ENCODE measurements around the gene ADGRV1.

Gene ADGRV1

GRCh38 chr5:90558344-90559192, at the start of gene ADGRV1 (continued):
- TF ChIP-seq MZF1 (tag by site-specific recombination; IDR thresholded peaks at IDR 0.05; ENCODE audit: borderline replicate concordance) (0 out of 2 replicates have a peak, but pooled peaks have one; percentile 57), SCRT2 (tag by site-specific recombination; IDR thresholded peaks at IDR 0.05) (peak; percentile 100), ZNF623 (tag by site-specific recombination; IDR thresholded peaks at IDR 0.05) (no peak; the same call in 1 of the 2 replicates), ZNF354C (tag by site-specific recombination; IDR thresholded peaks at IDR 0.05; ENCODE audit: borderline replicate concordance, low read depth) (no peak), ZNF830 (tag by site-specific recombination; IDR thresholded peaks at IDR 0.05; ENCODE audit: low read depth) (no peak), ZNF645 (tag by site-specific recombination; IDR thresholded peaks at IDR 0.05) (no peak)

GRCh38 chr5:90510438-90510837, 48.2 kb upstream of the ADGRV1 start:
- CTCF ChIA-PET, result interaction anchor here (0.9 to 1.0 kb wide), 2 partner anchors 20 to 36 kb away, joined by 3 to 4 read pairs; partner anchors contain the start of genes MBLAC2 and POLR3G
- POLR2A ChIA-PET, result interaction anchor here (0.7 to 0.9 kb wide), 2 partner anchors 8 to 35 kb away, joined by 3 to 4 read pairs; partner anchors contain the start of gene POLR3G

GRCh38 chr5:90514520-90514919, 44.1 kb upstream of the ADGRV1 start:
- Histone ChIP-seq H3K4me3 (ENCODE audit: low read depth, low read length) (no peak overlapping the region), H3K4me1 (ENCODE audit: control insufficient read depth, insufficient read depth, low read length) (peaks cover 5% of the 10 kb centered on the region), H3K9me3 (ENCODE audit: control insufficient read depth, insufficient read depth, low read depth, low read length) (no peaks in the 10 kb centered on the region), H3K36me3 (ENCODE audit: control insufficient read depth in 2 of 2, insufficient read depth in 1 of 2, low read length in 2 of 2) (peaks cover 6 to 17% of the 10 kb centered on the region in 2 experiments), H3K27ac (ENCODE audit: extremely low read depth, low read depth, low read length) (no peak overlapping the region)
- ChIA-PET POLR2A (no interaction called here), CTCF (interaction anchor here (0.7 kb wide), 2 partner anchors 29 to 75 kb away, joined by 3 to 4 read pairs; no protein-coding TSS in a partner anchor)
- TF ChIP-seq ZNF544 (tag by site-specific recombination; IDR thresholded peaks at IDR 0.05), result no peak
- no peak for TF ChIP-seq ZNF302 (tag by site-specific recombination; IDR thresholded peaks at IDR 0.05; ENCODE audit: low read depth)
- TF ChIP-seq ZNF623 (tag by site-specific recombination; IDR thresholded peaks at IDR 0.05), result no peak
- TF ChIP-seq ZBTB1 (tag by site-specific recombination; IDR thresholded peaks at IDR 0.05), result no peak
- TF ChIP-seq ZNF513 (tag by site-specific recombination; IDR thresholded peaks at IDR 0.05), result no peak

More at GRCh38 chr5:90510438-90510837, 48.2 kb upstream of the ADGRV1 start:
- Histone ChIP-seq H3K36me3 (ENCODE audit: control insufficient read depth in 2 of 2, insufficient read depth in 1 of 2, low read length in 2 of 2) (peaks cover 0 to 4% of the 10 kb centered on the region in 2 experiments), H3K9me3 (ENCODE audit: control insufficient read depth, insufficient read depth, low read depth, low read length) (no peaks in the 10 kb centered on the region), H3K4me3 (ENCODE audit: low read depth, low read length) (no peak overlapping the region), H3K27ac (ENCODE audit: extremely low read depth, low read depth, low read length) (no peak overlapping the region), H3K4me1 (ENCODE audit: control insufficient read depth, insufficient read depth, low read length) (no peaks in the 10 kb centered on the region)
- TF ChIP-seq ZNF664 (tag by site-specific recombination; IDR thresholded peaks at IDR 0.05) (no peak), ZEB2 (tag by site-specific recombination; IDR thresholded peaks at IDR 0.05) (no peak), ZNF274 (IDR thresholded peaks at IDR 0.05; ENCODE audit: low read length) (no peak), ZNF274 (tag by site-specific recombination; IDR thresholded peaks at IDR 0.05; ENCODE audit: borderline replicate concordance) (no peak), ZNF692 (tag by site-specific recombination; IDR thresholded peaks at IDR 0.05) (no peak), ZNF776 (tag by site-specific recombination; IDR thresholded peaks at IDR 0.05; ENCODE audit: borderline replicate concordance) (no peak)
